ENCODE results near the gene ACTL9. TPM values are rescaled to one million over a fixed set of nuclear protein-coding genes. Genes with fewer than 3 reads are reported as not detected.
A peak's percentile ranks its signal among the peaks of the same experiment; 100 is the strongest.

Gene ACTL9
- total RNA-seq, 1 donor from 2014 or later, result not detected

DNA sequence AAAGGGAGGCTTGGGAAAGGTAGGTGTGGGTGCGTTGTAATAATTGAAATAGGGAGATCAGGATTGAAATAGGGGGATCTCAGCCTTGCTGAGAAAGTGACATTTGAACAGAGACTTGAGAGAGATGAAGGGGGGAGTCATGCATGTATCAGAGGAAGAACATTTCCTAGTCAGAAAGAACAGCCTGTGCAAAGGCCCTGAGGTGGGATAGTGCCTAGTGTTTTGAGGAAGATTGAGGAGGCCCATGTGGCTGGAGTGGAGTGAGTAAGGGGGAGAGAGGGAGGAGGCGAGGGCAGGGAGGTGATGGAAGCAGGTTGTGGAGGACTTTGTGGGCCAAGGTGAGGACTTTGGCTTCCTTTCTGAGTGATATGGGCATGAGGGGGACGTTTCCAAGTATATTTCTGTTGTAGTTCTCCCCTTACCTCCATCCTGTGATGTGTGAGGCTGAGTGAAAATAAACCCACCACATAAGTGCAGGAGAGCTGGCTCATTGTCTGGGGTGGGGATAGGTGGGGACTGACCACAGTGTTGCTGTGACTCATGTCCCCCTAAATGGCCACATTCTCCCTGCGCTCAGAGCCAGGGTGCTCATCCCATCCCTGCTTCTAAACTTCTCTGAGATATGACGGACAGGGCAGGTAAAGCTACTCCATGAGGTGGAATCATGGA is 17.8 kb downstream of the ACTL9 start:
- Mint-ChIP-seq H3K36me3 (ENCODE audit: low read depth) (peaks cover 4% of the 10 kb centered on the region), H3K27ac (no peak overlapping the region), H3K27me3 (ENCODE audit: insufficient read depth) (peaks cover 4% of the 10 kb centered on the region), H3K4me3 (no peak overlapping the region), H3K9me3 (peaks cover 29% of the 10 kb centered on the region), H3K4me1 (ENCODE audit: low read depth) (peaks cover 30% of the 10 kb centered on the region)
- intact Hi-C loops (cut with micrococcal nuclease), result no loop called here
- DNase-seq (ENCODE audit: low spot score), result no peak

DNA sequence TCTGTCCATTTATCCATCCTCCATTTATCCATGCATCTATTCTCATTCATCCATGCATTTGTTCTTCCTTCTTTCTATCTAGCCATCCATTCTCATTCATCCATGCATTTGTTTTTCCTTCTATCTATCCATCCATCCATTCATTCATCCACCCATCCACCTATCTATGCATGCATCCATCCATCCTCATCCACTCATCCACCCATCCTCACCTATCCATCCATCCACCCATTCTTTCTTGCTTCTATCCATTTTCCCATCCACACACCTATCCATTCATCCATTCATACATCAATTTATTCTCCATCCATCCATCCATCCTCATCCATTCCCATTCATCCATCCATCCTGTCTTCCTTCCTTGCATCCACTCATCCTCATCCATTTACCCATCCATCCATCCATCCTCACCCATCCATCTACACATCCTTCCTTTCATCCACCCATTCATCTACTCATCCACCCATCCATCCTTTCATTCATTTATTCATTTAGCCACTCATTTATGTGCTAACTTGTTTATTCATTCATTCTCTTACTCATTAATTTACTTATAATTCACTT is 20.3 kb downstream of the ACTL9 start:
- Mint-ChIP-seq H3K4me1 (ENCODE audit: low read depth) (peaks cover 38% of the 10 kb centered on the region), H3K27me3 (ENCODE audit: insufficient read depth) (peaks cover 8% of the 10 kb centered on the region), H3K4me3 (no peak overlapping the region), H3K9me3 (peaks cover 32% of the 10 kb centered on the region), H3K36me3 (ENCODE audit: low read depth) (peaks cover 6% of the 10 kb centered on the region), H3K27ac (no peak overlapping the region)
- no peak for DNase-seq (ENCODE audit: low spot score)
- intact Hi-C loops (cut with micrococcal nuclease), result no loop called here

GRCh38 chr19:8675066-8675465 is 23.5 kb downstream of the ACTL9 start:
- H3K4me1 Mint-ChIP-seq (ENCODE audit: low read depth), result peaks cover 25% of the 10 kb centered on the region
- peaks cover 6% of the 10 kb centered on the region for H3K36me3 Mint-ChIP-seq (ENCODE audit: low read depth)
- H3K9me3 Mint-ChIP-seq, result peaks cover 17% of the 10 kb centered on the region
- no peak overlapping the region for H3K27ac Mint-ChIP-seq
- H3K27me3 Mint-ChIP-seq (ENCODE audit: insufficient read depth), result peaks cover 9% of the 10 kb centered on the region
- intact Hi-C loops (cut with micrococcal nuclease), result no loop called here
- no peak for DNase-seq (ENCODE audit: low spot score)
- H3K4me3 Mint-ChIP-seq, result no peak overlapping the region

DNA sequence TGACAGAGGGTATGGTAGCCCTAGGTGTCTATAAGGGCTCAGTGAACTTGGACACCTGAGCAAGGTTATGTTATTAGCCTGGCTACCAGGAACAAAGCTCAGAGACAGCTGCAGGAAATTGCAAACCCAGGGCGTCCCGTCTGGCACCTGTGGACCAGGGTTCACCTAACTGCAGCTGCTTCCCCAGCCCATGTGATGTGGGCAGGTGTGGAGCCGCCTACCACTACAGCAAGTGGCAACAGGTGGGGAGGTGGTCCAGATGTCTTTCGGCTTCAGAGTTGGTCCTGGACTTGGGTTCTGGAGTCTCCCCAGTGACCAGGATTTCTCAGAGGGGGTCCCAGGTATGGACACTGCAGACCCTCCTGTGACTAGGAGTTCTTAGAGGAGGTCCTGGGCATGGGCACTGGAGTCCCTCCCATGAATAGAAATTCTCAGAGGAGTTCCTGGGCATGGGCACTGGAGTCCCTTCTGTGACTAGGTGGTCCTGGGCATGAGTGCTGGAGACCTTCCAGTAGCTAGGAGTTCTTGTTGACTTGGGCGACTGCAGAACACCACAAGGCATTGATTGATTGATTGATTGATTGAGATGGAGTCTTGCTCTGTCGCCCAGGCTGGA is 25.2 kb downstream of the ACTL9 start:
- no peak overlapping the region for H3K27ac Mint-ChIP-seq
- no peak for DNase-seq (ENCODE audit: low spot score)
- peaks cover 9% of the 10 kb centered on the region for H3K36me3 Mint-ChIP-seq (ENCODE audit: low read depth)
- peaks cover 16% of the 10 kb centered on the region for H3K9me3 Mint-ChIP-seq
- no peak overlapping the region for H3K4me3 Mint-ChIP-seq
- H3K4me1 Mint-ChIP-seq (ENCODE audit: low read depth), result peaks cover 38% of the 10 kb centered on the region
- H3K27me3 Mint-ChIP-seq (ENCODE audit: insufficient read depth), result peaks cover 9% of the 10 kb centered on the region
- intact Hi-C loops (cut with micrococcal nuclease), result no loop called here

DNA sequence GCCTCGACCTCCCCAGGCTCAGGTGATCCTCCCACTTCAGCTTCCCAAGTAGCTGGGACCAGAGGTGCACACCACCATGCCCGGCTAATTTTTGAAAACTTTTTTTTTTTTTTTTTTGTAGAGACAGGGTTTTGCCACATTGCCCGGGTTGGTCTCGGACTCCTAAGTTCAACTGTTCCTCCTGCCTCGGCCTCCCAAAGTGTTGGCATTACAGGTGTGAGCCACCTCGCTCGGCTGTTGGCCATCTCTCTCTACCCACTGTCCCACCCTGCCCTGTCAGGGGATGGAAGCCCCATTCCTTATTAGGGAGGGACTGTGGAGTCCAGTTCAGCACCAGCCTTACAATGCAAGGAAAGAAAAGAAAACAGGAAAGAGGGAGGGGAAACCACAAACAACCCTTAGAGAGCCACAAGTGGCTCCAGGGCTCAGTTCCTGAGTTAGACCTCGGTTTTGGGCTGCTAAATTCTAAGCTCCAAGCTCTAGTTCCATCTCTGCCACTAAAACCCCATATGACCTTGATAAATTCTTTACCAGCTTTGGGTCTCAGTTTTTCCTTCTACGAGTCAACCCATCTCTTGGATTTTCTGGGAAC is 31.7 kb downstream of the ACTL9 start:
- no peak overlapping the region for H3K4me3 Mint-ChIP-seq
- H3K27me3 Mint-ChIP-seq (ENCODE audit: insufficient read depth), result no peaks in the 10 kb centered on the region
- DNase-seq (ENCODE audit: low spot score), result no peak
- peaks cover 5% of the 10 kb centered on the region for H3K36me3 Mint-ChIP-seq (ENCODE audit: low read depth)
- H3K27ac Mint-ChIP-seq, result no peak overlapping the region
- peaks cover 6% of the 10 kb centered on the region for H3K9me3 Mint-ChIP-seq
- intact Hi-C loops (cut with micrococcal nuclease), result no loop called here
- H3K4me1 Mint-ChIP-seq (ENCODE audit: low read depth), result peaks cover 69% of the 10 kb centered on the region

DNA sequence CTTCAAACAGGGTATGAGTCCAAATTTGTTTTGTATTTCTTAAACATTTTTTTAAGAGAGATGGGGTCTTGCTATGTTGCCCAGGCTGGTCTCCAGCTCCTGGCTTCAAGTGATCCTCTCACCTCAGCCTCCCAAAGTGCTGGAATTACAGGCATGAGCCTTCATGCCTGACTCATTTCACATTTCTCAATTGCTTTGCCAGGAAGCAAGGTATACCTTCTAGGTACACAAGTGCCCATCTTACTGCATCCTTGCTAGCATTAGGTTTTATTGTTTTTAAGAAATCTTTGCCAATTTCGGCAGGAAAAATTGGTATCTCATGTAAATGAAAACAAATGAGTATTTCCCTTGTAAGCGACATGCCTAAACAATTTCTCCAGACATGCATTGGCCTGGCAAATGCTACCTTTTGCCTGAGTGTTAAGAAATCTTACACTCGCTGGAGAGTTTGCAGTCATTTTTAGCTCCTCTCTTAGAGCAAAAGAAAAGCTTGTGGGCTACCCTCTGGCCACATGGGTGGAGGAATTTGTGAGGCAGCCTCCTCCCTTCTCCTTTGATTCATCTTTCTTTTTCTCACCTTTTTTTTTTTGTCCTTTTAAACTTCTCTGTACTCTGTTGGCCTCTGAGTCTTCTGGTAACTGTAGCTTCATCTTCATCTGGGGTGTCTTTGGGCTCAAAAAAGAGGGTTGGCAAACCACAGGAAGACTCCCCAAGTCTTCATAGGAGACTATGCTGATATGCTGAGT is 33.0 kb downstream of the ACTL9 start:
- H3K27me3 Mint-ChIP-seq (ENCODE audit: insufficient read depth), result peaks cover 5% of the 10 kb centered on the region
- H3K27ac Mint-ChIP-seq, result peak overlapping the region; percentile 63
- no peak for DNase-seq (ENCODE audit: low spot score)
- peaks cover 6% of the 10 kb centered on the region for H3K9me3 Mint-ChIP-seq
- intact Hi-C loops (cut with micrococcal nuclease), result loop anchor here (2.0 kb wide), 1 partner anchor 37 kb away; no protein-coding TSS in a partner anchor
- H3K4me1 Mint-ChIP-seq (ENCODE audit: low read depth), result peaks cover 60% of the 10 kb centered on the region
- H3K4me3 Mint-ChIP-seq, result no peak overlapping the region
- H3K36me3 Mint-ChIP-seq (ENCODE audit: low read depth), result peaks cover 5% of the 10 kb centered on the region

DNA sequence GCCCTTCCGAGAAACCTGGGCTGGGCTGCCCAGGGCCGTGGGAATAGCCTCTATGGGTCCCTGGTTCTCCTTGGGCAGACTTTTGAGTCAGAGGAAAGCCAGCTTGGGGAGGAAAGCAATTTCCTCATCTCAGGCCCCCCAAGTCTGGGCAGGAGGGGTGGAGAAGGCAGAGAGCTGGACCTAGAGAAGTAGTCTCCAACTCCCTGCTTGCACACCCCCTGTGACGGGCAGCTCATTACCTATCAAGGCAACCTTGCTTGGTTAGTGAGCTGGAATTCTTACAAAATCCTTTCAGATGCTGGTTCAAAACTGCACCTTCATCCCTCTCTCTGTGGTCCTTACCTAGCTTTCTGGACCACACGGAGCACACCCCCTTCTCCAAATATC is 33.9 kb downstream of the ACTL9 start:
- no peak for DNase-seq (ENCODE audit: low spot score)
- no peak overlapping the region for H3K4me3 Mint-ChIP-seq
- peaks cover 6% of the 10 kb centered on the region for H3K9me3 Mint-ChIP-seq
- peaks cover 53% of the 10 kb centered on the region for H3K4me1 Mint-ChIP-seq (ENCODE audit: low read depth)
- intact Hi-C loops (cut with micrococcal nuclease), result loop anchor here (2.0 kb wide), 1 partner anchor 38 kb away; no protein-coding TSS in a partner anchor
- H3K36me3 Mint-ChIP-seq (ENCODE audit: low read depth), result peaks cover 5% of the 10 kb centered on the region
- H3K27me3 Mint-ChIP-seq (ENCODE audit: insufficient read depth), result peaks cover 5% of the 10 kb centered on the region
- peak overlapping the region; percentile 27 for H3K27ac Mint-ChIP-seq

- intact Hi-C loops (cut with micrococcal nuclease), result loop anchor here (2.0 kb wide), 1 partner anchor 39 kb away; no protein-coding TSS in a partner anchor
- no peak overlapping the region for H3K4me3 Mint-ChIP-seq
- H3K4me1 Mint-ChIP-seq (ENCODE audit: low read depth), result peaks cover 48% of the 10 kb centered on the region
- peaks cover 5% of the 10 kb centered on the region for H3K27me3 Mint-ChIP-seq (ENCODE audit: insufficient read depth)
- peak overlapping the region; percentile 57 for H3K27ac Mint-ChIP-seq
- H3K36me3 Mint-ChIP-seq (ENCODE audit: low read depth), result peaks cover 5% of the 10 kb centered on the region
- no peak for DNase-seq (ENCODE audit: low spot score)
- H3K9me3 Mint-ChIP-seq, result peaks cover 6% of the 10 kb centered on the region
These were observed 34.5 kb downstream of the ACTL9 start for GRCh38 chr19:8663920-8664670.

GRCh38 chr19:8662263-8662662 is 36.3 kb downstream of the ACTL9 start:
- H3K27ac Mint-ChIP-seq, result no peak overlapping the region
- no peaks in the 10 kb centered on the region for H3K36me3 Mint-ChIP-seq (ENCODE audit: low read depth)
- H3K27me3 Mint-ChIP-seq (ENCODE audit: insufficient read depth), result peaks cover 10% of the 10 kb centered on the region
- H3K9me3 Mint-ChIP-seq, result no peaks in the 10 kb centered on the region
- intact Hi-C loops (cut with micrococcal nuclease), result no loop called here
- peaks cover 40% of the 10 kb centered on the region for H3K4me1 Mint-ChIP-seq (ENCODE audit: low read depth)
- DNase-seq (ENCODE audit: low spot score), result no peak
- H3K4me3 Mint-ChIP-seq, result no peak overlapping the region

DNA sequence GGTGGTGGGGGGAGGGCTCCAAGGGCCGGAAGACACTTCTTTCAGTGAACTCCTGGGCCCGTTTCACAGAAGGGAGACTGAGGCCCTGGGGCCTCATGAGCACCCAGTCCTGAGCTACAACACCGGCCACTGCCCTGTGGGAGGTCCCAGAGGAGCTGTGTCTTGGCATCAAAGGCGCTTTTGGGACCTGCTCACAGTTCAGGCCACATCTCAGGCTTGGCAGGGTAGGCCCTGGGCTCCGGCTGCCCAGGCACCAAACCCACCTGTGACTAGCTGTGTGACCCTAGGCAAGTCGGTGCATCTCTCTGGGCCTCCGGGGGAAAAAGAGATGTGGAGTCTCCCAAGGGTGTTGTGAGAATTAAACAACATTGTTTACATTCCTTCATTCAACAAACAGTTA is 38.7 kb downstream of the ACTL9 start:
- no peaks in the 10 kb centered on the region for H3K36me3 Mint-ChIP-seq (ENCODE audit: low read depth)
- no peaks in the 10 kb centered on the region for H3K9me3 Mint-ChIP-seq
- H3K27me3 Mint-ChIP-seq (ENCODE audit: insufficient read depth), result peaks cover 10% of the 10 kb centered on the region
- H3K27ac Mint-ChIP-seq, result no peak overlapping the region
- H3K4me3 Mint-ChIP-seq, result no peak overlapping the region
- intact Hi-C loops (cut with micrococcal nuclease), result no loop called here
- H3K4me1 Mint-ChIP-seq (ENCODE audit: low read depth), result peaks cover 20% of the 10 kb centered on the region
- no peak for DNase-seq (ENCODE audit: low spot score)

DNA sequence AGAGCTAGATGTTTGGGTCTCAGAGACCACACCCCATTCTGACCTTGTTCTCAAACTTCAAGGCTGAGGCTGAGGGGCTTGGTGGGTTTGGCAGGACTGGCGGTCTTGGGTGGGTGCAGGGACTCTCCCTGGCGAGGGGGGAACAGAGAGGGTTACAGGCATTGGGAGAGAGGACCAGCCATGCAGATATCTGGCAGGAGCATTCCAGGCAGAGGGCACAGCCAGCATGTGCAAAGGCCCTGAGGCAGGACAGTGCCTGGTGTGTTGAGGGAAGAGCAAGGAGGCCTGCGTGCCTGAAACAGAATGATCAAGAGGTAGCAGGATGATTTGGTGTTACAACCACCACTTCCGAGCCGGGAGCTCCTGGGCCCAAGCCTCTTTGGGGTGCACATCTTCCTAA is 40.7 kb downstream of the ACTL9 start:
- Mint-ChIP-seq H3K36me3 (ENCODE audit: low read depth) (no peaks in the 10 kb centered on the region), H3K9me3 (no peaks in the 10 kb centered on the region), H3K4me3 (no peak overlapping the region), H3K27me3 (ENCODE audit: insufficient read depth) (peaks cover 13% of the 10 kb centered on the region), H3K4me1 (ENCODE audit: low read depth) (peaks cover 12% of the 10 kb centered on the region), H3K27ac (no peak overlapping the region)
- intact Hi-C loops (cut with micrococcal nuclease), result no loop called here
- DNase-seq (ENCODE audit: low spot score), result no peak

DNA sequence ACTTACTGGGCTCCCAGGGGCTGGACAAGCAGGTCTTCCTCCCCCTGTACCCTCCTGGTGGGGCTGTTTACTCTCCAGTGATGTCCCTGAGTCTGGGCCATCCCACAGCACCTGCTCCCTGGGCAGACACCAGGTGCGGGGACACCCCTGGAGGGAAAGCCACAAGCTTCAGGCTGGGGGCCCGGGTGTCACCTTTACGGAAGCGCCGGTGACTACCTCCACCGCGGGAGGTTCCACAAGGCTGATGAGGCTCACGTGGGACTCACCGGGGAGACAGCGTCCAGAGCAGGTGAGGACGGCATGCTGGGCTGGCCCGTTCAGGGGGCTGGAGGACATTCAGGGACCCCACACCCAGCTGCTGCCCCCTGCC is 43.3 kb downstream of the ACTL9 start:
- Mint-ChIP-seq H3K4me3 (no peak overlapping the region), H3K27ac (no peak overlapping the region), H3K27me3 (ENCODE audit: insufficient read depth) (peaks cover 8% of the 10 kb centered on the region), H3K4me1 (ENCODE audit: low read depth) (peaks cover 5% of the 10 kb centered on the region), H3K36me3 (ENCODE audit: low read depth) (no peaks in the 10 kb centered on the region), H3K9me3 (no peaks in the 10 kb centered on the region)
- DNase-seq (ENCODE audit: low spot score), result no peak
- intact Hi-C loops (cut with micrococcal nuclease), result loop anchor here (2.0 kb wide), 2 partner anchors 47 to 177 kb away; partner anchors contain the start of genes MBD3L1 and ZNF558

Measured in activated T-helper 1 cell treated with anti-CD3 and anti-CD28 coated beads, Interleukin-12 subunit alpha, Interleukin-12 subunit beta, Interleukin-2, Interleukin-4 antibody, amounts not matched to agents 30 ng/mL and 10 ng/mL and 1 ng/mL, durations not matched to agents 14 hours and 24 hours and 36 hours (primary cell).